GM19238 (cell line): ENCODE results near the gene PCGF2.
A peak's percentile ranks its signal among the peaks of the same experiment; 100 is the strongest.

Experiments used
- DNase-seq: peaks from one replicate; pipeline ENCODE4 v3.0.0; 2011; ENCODE audit warnings: low spot score; ENCODE audit not compliant: insufficient read length

The PCGF2 gene

DNA sequence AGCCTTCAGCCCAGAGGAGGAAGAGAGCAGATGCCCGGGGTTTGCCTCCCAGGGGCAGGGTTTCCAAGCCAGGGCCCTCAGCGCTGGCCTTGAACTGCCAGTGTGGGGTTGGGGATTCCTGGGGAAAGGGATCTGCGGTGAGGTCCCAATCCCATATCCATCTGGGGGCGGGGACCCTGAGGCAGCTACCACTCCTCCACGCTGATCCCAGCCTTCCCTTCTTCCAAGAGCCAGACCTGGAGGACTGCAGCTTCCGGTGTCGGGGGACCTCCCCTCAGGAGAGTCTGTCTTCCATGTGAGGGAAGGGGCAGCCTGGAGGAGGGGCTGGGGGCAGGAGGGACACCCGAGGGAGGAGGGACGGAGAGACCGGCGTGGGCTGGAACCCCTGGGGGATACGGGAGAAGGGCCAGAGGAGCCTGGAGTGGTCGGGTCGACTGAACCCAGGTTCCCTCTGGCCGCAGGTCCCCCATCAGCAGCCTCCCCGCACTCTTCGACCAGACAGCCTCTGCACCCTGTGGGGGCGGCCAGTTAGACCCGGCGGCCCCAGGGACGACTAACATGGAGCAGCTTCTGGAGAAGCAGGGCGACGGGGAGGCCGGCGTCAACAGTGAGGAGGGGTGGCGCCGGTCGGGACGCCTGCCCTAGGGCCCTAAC, 28.7 kb downstream of the PCGF2 start:
- DNase-seq: no peak

DNA sequence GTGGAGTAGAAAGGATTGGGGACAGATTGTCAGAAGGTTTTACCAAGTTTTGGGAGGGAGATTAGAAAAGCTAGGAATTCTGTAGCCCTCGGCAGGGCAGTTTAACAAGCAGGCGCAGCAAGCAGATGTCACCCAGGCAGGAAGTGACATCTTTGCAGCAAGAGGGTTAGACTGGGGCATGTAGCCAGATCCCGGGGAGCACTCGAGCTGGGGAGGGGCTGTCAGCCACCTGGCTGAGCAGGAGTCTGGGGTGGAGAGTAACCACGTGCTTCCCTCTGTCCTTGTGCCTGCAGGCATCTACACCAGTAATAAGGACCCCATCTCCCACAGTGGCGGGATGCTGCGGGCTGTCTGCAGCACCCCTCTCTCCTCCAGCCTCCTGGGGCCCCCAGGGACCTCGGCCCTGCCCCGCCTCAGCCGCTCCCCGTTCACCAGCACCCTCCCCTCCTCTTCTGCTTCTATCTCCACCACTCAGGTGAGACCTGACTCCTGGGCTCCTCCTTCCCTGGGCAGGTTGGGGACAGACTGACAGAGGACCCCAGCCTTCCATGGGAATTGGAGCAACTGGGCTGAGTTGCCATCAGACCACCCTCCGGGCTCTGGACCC, 30.9 kb downstream of the PCGF2 start:
- no peak for DNase-seq

DNA sequence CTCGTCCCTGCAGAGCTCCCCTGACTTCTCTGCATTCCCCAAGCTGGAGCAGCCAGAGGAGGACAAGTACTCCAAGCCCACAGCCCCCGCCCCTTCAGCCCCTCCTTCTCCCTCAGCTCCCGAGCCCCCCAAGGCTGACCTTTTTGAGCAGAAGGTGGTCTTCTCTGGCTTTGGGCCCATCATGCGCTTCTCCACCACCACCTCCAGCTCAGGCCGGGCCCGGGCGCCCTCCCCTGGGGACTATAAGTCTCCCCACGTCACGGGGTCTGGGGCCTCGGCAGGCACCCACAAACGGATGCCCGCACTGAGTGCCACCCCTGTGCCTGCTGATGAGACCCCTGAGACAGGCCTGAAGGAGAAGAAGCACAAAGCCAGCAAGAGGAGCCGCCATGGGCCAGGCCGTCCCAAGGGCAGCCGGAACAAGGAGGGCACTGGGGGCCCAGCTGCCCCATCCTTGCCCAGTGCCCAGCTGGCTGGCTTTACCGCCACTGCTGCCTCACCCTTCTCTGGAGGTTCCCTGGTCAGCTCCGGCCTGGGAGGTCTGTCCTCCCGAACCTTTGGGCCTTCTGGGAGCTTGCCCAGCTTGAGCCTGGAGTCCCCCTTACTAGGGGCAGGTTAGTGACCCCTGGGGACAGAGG, 31.6 kb downstream of the PCGF2 start:
- DNase-seq: no peak

DNA sequence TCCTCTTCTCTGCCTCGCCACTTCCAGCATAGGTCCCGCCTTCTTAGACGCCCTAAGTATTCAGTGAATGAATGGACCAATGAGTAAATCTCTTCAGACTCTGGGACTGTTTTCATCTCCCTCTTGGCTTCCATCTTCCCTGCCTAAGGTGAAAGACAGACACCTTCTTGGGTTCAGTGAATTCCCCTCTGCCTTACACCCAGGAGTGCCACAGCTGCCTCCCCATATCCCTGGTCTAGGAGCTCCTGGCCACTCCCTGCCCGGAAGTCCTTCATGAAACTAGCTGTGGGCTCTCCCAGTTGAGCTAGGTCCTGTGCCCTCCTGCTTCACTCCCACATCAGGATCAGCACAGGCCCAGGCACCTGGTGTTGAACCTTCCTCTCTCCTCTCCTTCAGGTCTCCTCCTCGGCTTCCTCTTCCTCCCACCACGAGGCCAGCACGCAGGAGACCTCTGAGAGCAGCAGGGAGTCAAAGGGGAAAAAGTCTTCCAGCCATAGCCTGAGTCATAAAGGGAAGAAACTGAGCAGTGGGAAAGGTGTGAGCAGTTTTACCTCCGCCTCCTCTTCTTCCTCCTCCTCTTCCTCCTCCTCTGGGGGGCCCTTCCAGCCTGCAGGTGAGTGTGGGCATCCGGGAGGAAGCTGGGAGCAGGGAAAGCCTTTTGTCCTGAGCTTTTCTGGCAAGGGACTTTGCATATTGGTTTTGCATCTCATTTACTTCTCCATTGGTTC, 32.8 kb downstream of the PCGF2 start:
- DNase-seq: no peak

DNA sequence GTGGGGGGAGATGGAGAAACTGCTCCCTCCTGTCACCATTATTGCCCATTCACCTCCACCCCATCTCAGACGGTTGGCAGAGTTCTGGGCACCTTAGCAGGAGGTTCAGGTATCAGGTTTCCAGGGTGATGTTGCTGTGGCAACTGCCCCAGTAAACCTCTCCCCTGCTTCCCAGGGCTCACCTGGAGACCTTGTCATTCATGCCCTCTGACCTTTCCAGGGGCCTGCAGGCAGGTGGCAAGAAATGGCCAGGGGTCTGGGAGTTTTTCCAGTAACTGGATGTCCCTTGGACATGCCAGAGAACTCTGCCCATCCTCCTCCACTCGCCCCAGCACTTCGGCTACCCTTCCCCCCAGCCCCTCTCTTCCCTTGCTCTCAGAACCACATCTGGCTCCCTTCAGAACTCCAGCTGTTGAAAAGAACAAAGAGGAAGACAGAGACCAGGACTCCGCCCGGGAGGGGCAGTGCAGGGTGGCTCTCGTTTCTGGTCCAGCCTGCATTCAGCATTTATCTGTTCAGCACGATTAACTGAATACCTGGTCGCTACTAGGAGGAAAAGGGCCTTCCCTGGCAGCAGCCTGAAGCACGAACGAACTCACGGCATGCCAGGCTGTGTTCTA, 34.6 kb downstream of the PCGF2 start:
- DNase-seq: no peak

DNA sequence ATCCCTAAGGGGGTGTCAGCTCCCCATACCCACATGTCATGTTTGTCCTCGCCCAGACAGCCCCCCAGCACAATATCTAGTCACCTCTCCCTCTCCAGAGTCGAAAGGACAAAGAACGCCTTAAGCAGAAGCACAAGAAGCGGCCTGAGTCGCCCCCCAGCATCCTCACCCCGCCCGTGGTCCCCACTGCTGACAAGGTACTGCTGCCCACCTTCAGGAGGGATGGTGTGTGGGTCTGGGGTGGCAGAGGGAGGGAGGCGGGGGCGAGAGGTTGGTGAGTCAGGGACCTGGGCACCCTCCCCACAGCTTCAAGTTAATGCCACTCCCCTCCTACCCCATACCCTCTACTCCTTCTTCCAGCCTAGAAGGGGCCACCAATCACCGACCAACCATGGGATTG, 35.5 kb downstream of the PCGF2 start:
- no peak for DNase-seq

DNA sequence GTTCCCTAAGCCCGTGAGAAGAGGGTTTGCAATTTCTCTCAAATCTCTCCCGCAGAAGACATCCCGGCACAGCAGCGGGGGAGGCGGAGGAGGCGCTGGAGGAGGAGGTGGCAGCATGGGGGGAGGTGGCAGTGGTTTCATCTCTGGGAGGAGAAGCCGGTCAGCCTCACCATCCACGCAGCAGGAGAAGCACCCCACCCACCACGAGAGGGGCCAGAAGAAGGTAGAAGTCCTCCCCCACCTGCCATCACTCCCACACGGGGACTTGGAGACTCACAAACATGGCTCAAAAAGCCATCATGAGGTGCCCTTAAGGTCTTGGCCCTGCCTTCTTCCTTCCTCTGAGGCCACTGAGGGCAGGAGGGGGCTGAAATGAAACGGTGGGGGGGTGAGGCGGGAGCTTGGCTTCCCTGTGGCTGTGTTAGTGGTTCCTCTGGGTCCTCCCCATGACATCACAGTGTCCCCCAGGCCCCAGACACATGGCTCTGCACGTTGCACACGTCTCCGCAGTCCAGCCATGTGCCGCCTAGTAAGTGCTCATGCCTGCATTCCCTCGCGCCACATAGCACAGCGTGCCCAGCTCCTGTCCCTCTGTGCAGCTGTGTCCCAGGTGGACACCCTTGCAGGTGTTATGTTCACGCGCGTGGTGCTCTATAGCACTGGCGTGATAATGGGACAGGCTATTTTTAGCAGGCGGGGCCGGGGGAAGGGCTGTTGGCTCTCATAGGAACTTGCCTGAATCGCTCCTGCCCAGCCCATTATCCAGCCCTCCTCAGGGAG, 36.2 kb downstream of the PCGF2 start:
- no peak for DNase-seq

DNA sequence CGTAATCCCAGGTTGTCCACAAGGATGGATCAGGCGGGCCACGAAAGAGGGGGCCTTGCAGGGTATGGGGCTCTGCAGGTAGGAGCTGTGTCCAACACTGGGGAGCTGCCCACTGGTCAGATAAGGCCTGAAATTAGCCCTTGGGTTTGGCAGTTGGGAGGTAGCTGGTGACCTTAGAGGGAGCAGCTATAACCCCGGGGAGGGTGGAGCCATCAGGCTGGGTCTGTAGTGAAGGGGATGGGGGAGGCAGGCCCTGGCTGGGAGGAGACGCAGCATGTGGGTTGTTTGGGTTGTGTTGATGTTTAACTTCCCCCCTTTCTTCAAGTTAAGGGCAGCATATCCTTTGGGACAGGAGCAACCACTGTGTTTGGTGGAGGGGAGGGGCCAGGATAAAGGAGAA, 37.2 kb downstream of the PCGF2 start:
- no peak for DNase-seq

DNA sequence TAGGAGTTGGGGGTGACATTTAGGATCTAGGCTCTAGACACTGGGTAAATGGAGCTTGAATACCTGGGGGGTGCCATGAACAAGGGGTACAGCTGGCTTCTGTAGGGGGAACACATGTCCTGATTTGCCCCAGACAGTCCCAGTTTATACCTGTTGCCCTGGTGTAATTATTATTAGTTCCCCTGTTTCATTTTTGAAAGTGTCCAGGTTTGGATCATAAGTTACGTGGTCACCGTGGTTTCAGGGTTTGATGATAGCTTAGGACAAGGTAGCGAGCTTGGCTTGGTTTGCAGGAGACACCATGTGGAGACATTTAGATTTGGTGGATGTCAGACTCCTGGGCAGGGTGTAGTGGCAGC, 37.6 kb downstream of the PCGF2 start:
- DNase-seq: no peak

DNA sequence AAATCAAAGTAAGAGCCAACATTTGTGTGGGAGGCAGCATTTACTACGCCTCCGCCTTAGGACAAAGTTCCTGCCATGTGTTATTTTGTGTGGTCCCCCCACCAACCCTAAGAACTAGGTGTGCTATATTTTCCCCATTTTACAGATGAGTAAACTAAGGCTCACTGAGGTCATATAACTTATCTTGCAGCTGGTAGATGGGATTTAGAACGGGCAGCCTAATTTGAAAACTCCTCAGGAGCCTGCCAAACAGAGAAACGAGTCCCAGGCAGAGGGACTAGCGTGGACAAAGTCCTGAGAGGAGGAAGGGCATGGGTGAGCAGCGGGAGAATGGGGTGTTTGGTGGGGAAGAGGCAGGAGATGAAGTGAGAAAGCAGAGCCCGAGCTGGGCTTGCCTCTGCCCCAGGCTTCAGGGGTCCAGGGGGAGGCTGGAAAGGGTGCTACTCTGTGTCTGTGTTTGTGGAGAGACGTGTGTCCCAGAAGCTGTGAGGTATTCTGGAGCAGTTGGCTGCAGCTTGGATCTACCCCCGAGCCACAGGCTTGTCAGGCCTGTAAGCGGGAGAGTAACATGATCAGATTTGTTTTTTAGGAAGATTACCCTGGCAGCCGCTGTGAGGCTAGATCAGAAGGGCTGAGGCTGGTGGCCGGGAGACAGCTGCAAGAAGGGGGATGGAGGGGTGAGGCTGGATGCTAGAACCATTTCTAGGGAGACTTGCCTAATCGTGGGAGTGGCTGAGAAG, 38.1 kb downstream of the PCGF2 start:
- DNase-seq: no peak

DNA sequence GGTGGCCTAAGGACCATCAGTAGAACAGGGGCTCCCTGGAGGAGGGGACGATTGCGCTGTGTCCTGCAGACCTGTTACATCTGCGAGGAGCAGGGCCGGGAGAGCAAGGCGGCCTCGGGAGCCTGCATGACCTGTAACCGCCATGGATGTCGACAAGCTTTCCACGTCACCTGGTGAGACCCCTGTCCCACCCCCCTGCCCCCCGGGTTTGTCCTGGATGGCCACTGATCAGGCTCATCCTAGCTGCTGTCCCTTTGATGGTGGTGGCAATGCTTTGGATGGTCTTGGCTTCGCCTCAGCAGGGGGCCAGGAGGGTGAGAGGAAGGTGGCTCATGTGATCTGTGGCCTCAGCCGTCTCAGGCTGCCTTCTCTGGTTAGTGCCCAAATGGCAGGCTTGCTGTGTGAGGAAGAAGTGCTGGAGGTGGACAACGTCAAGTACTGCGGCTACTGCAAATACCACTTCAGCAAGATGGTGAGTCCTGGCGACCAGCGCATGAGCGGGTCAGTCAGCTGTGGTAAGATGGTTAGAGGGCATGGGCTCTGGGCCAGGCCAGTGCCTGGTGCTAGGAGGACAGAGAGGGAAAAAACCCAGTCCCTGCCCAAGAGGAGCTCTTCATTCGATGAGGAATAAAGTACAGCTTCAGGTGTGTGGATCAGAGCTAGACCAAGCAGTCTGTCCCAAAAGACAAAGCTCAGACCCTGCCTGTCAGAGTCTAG, 38.9 kb downstream of the PCGF2 start:
- no peak for DNase-seq

DNA sequence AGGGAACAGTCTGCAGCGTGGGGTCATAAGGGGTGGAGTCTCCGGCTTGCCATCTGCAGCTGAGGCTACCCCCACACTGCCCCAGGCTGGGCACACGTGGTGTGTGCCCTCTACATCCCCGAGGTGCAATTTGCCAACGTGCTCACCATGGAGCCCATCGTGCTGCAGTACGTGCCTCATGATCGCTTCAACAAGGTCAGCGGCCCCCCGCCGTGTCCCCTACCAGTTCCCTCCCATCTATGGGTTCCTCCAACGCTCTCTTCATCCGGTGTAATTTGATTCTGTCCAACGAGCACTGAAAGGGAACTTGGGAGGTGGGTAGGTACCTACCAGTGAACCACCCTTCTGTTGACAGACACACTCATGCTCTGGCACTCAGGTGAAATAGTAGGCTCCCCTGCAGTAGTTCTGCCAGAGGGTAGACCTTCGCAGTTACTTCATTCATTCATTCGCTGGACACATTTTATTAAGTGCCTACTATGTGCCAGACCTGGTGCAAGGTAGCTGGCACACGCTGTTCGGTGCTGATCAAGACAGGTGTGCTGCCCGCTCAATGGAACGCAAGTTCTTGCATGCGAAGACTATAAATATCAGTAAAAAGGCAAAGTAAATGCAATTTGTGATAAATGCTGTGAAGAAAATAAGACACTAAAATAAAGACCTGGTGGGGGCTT, 40.3 kb downstream of the PCGF2 start:
- no peak for DNase-seq

DNA sequence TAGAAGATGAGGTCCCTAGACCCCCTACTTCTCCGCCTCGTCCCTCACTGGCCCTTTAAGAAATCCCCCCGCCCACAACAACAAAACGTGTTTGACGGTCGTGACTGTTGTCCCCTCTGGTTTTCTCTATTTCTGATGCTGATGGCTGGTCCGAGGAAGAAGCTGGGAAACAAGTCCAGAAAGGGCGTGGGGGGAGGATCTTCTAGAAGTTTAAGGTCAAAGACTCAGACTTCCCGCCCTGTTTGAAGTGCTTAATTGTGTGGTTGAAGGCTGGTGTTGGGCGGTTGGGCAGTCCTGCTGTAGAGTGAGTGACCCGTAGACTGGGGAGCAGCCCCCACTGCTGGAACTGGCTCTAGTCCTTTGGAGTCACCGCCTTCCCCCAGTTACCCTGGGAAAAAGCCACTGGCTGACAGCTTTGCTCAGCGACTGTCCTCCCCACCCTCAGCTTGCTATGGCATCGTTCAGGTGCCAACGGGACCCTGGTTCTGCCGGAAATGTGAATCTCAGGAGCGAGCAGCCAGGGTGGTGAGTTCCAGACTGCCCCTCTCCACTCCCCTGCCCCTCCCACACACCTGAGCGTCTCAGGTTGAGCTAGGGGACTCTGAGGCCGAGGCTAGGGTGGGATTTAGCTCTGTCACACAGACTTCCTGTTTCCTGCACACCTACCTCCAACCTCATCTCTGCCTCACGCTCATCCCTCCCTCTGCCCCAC, 41.5 kb downstream of the PCGF2 start:
- DNase-seq: no peak

DNA sequence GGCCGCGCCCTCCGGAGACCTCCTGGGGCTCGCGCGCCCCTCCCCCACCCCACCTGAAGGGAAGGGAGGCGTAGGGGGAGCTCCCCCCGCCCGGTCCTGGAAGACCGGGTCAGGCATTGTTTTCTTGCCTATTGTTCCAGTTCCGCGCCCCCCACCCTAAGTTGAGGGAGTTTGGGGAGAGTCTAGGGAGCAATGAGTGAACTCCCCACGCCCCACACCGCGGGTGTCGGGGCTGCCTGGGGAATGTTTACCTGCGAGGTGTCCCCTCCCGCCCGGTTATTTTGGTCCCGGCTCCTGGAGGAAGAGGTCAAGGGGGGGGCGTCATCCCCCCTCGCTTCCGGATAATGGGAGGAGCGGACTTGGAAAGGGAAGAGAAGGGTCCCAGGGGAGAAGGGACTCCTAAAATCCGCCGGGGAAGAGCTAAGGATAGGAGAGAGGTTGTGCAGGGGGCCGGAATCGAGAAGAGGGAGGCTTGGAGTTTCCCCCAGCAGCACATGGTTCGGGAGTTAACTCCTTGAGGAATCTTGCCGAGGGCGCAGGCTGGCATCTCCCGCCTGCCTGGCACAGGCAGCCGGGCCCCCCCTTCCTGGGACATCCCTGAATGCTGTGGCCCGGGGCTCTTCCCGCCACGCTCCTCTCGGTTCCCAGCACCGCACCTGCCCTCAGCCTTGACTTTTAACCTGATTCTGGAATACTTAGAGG, 42.2 kb downstream of the PCGF2 start:
- DNase-seq: peak; percentile 45

DNA sequence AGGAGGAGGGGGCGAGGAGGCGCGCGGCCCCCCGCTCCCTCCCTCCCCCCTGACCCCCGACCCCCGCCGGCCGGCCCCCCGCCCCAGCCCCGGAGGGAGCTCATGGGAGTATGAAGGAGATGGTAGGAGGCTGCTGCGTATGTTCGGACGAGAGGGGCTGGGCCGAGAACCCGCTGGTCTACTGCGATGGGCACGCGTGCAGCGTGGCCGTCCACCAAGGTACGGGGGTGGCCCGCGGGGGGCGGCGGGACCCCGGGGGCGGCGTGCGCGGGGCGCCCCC, 42.7 kb downstream of the PCGF2 start:
- DNase-seq: peak; percentile 39

DNA sequence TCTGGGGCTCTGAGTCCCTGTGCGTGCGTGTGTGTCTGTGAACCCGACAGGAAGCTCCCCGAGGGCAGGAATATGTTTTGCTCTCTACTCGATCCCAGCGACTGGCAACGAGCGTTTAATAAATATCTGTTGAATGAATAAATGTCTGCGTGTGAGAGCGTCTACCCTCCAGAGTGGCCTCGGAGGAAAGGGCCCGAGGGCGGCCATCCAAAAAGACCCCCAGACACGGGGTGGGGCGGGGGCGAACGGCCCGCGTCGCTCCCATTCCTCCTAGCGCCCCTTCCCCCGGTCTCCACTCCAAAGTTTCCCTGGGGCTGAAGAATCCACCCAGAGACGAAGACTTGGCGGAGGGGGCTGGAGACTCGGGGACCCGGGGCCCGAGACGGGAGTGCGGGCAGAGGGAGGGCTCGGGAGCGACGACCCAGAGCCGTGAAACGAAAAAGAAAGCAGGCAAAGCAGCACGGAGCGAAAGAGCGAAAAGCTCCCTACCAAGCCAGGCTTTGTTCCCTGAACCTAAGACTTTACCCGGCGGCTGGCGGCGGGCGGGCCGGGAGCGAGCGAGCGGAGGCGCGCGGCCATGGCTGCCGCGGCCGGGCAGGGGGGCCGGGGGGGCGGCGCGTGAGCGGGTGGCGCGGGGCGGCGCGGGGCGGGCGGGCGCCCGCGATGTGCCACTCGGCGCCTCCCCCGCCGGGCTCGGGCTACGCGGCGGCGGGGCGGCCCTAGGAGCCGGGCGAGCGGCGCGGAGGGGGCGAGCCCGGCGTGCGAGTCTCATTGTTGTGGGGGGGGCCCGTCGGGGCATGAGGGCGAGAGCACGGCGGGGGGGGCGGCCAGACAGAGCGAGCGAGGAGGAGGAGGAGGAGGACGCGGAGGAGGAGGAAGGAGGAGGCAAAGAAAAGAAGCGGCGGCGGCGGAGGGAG, 43.3 kb downstream of the PCGF2 start, which contains the start of gene MLLT6:
TSS of gene MLLT6 (plus strand) at position 668 of the 917 bp plus-strand sequence. CDS start 360 bp downstream, outside the sequence.
- peak; percentile 79 for DNase-seq
